SK-N-SH (cell line): ENCODE measurements around the gene TGM2. TPM values are rescaled to one million over a fixed set of nuclear protein-coding genes. Genes with fewer than 3 reads are reported as not detected.

Source experiments
- CTCF ChIA-PET: fragments of 300-600, 350-600 bp; formaldehyde crosslinking; extraction: SDS; loops from one replicate; lab custom pipeline; 2021; lab: Yijun Ruan, JAX
- POLR2A ChIA-PET: fragments of 350-600 bp; sonication (Branson Sonifier 250); formaldehyde crosslinking; extraction: SDS; loops from one replicate; lab custom pipeline; 2020; ENCODE audit warnings: antibody characterized with exemption, inconsistent platforms; lab: Yijun Ruan, JAX
- DNase-seq: peaks from one replicate; pipeline ENCODE4 v3.0.0; 2012
- H2AFZ ChIP-seq: fragments of 200-600 bp; sonication (generic); 2 replicates; pipeline ENCODE4 v1.8.1; 2016; ENCODE audit warnings: antibody characterized with exemption, mild to moderate bottlenecking, low read depth
- H3F3A ChIP-seq: fragments of 200-600 bp; sonication (generic); replicated peaks from 2 replicates; pipeline ENCODE3; 2016; ENCODE audit warnings: antibody characterized with exemption, mild to moderate bottlenecking; ENCODE audit not compliant: insufficient read depth
- H3K27ac ChIP-seq, 2 experiments: fragments of 200-500 bp in 1 of 2; fragments of 200-600 bp in 1 of 2; sonication (Bioruptor generic) in 1 of 2; sonication (generic), shearing (Covaris generic) in 1 of 2; 2 replicates each; pipeline versions ENCODE4 v1.5.1 to v1.6.1; 2014 to 2016; ENCODE audit warnings: low read depth in 2 of 2, inconsistent platforms in 1 of 2, low read length in 1 of 2, mild to moderate bottlenecking in 1 of 2, mixed read lengths in 1 of 2
- H3K27me3 ChIP-seq: fragments of 200-600 bp; sonication (generic), shearing (Covaris generic); 2 replicates; pipeline ENCODE4 v1.6.1; 2016; ENCODE audit warnings: mixed run types; ENCODE audit not compliant: insufficient read depth
- H3K36me3 ChIP-seq, 2 experiments: fragments of 200-500 bp in 1 of 2; fragments of 200-600 bp in 1 of 2; sonication (Bioruptor generic) in 1 of 2; sonication (generic) in 1 of 2; replicated peaks in 1 of 2; 2 replicates each; pipeline versions ENCODE3 to v1.5.1; 2014 to 2016; ENCODE audit warnings: low read length in 1 of 2, mild to moderate bottlenecking in 1 of 2; ENCODE audit not compliant: insufficient read depth in 2 of 2, control insufficient read depth in 1 of 2
- H3K4me1 ChIP-seq, 2 experiments: fragments of 200-500 bp in 1 of 2; fragments of 200-600 bp in 1 of 2; sonication (Bioruptor generic) in 1 of 2; sonication (generic), shearing (Covaris generic) in 1 of 2; 2 replicates each; pipeline versions ENCODE4 v1.5.1 to v1.6.1; 2014 to 2016; ENCODE audit warnings: low read depth in 1 of 2, low read length in 1 of 2, mixed run types in 1 of 2; ENCODE audit not compliant: insufficient read depth in 2 of 2, control insufficient read depth in 1 of 2
- H3K4me2 ChIP-seq: fragments of 200-600 bp; sonication (generic), shearing (Covaris generic); 2 replicates; pipeline ENCODE4 v1.6.1; 2017; ENCODE audit warnings: mixed run types
- H3K4me3 ChIP-seq, 2 experiments: fragments of 200-500 bp in 1 of 2; fragments of 200-600 bp in 1 of 2; sonication (Bioruptor generic) in 1 of 2; sonication (generic), shearing (Covaris generic) in 1 of 2; 2 replicates each; pipeline versions ENCODE4 v1.5.1 to v1.8.1; 2014 to 2016; ENCODE audit warnings: low read depth in 2 of 2, inconsistent platforms in 1 of 2, low read length in 1 of 2, mild to moderate bottlenecking in 1 of 2, mixed read lengths in 1 of 2, moderate library complexity in 1 of 2
- H3K79me2 ChIP-seq: fragments of 200-600 bp; sonication (generic); 2 replicates; pipeline ENCODE4 v1.8.1; 2017; ENCODE audit warnings: mild to moderate bottlenecking; ENCODE audit not compliant: insufficient read depth
- H3K9ac ChIP-seq: fragments of 200-600 bp; sonication (generic); 2 replicates; pipeline ENCODE4 v1.6.1; 2017; ENCODE audit warnings: mixed run types
- H3K9me2 ChIP-seq: fragments of 200-600 bp; sonication (generic); 2 replicates; pipeline ENCODE4 v1.6.1; 2017; ENCODE audit warnings: mixed run types
- H3K9me3 ChIP-seq: fragments of 200-600 bp; sonication (generic); 2 replicates; pipeline ENCODE4 v1.6.1; 2017; ENCODE audit warnings: mixed run types, mild to moderate bottlenecking, moderate library complexity
- H4K20me1 ChIP-seq: fragments of 200-600 bp; sonication (generic); 2 replicates; pipeline ENCODE4 v1.6.1; 2017; ENCODE audit warnings: mild to moderate bottlenecking, mixed run types; ENCODE audit not compliant: insufficient read depth
- CHD2 ChIP-seq: fragments of 150-350 bp; IDR thresholded peaks from 2 replicates; pipeline ENCODE4 v1.6.1; 2018; ENCODE audit warnings: low read length; ENCODE audit not compliant: partially characterized antibody
- ELF1 ChIP-seq: IDR thresholded peaks from 2 replicates; pipeline ENCODE4 v1.4.0; 2012
- EP300 ChIP-seq, 2 experiments: IDR thresholded peaks; 2 replicates each; pipeline versions ENCODE4 v1.4.0 to v1.6.1; 2012; ENCODE audit warnings: borderline replicate concordance in 1 of 2, low read depth in 1 of 2, low read length in 1 of 2
- EZH2phosphoT487 ChIP-seq: fragments of 200-600 bp; sonication (generic); IDR thresholded peaks from 2 replicates; pipeline ENCODE4 v1.6.1; 2017; ENCODE audit warnings: low read depth, mixed run types, mild to moderate bottlenecking, antibody characterized with exemption, moderate library complexity, borderline replicate concordance
- FOXM1 ChIP-seq: IDR thresholded peaks from 2 replicates; pipeline ENCODE4 v1.4.0; 2012; ENCODE audit warnings: low read depth, mild to moderate bottlenecking
- JUND ChIP-seq: IDR thresholded peaks from 2 replicates; pipeline ENCODE4 v1.4.0; 2012
- MEF2A ChIP-seq: IDR thresholded peaks from 2 replicates; pipeline ENCODE4 v1.4.0; 2012; ENCODE audit warnings: low read depth, borderline replicate concordance
- MXI1 ChIP-seq: IDR thresholded peaks from 2 replicates; pipeline ENCODE4 v1.6.1; 2012; ENCODE audit warnings: mild to moderate bottlenecking, low read depth, low read length, improper control_type of control experiment
- NFIC ChIP-seq: IDR thresholded peaks from 2 replicates; pipeline ENCODE4 v1.4.0; 2012; ENCODE audit warnings: borderline replicate concordance
- NRF1 ChIP-seq: IDR thresholded peaks from 2 replicates; pipeline ENCODE4 v1.6.1; 2012; ENCODE audit warnings: low read depth, mild to moderate bottlenecking, low read length
- RAD21 ChIP-seq: IDR thresholded peaks from 2 replicates; pipeline ENCODE4 v1.6.1; 2012; ENCODE audit warnings: mild to moderate bottlenecking, low read length
- RCOR1 ChIP-seq: fragments of 150-350 bp; IDR thresholded peaks from 2 replicates; pipeline ENCODE4 v1.6.1; 2017; ENCODE audit warnings: antibody characterized with exemption, low read length
- RXRA ChIP-seq: IDR thresholded peaks from 2 replicates; pipeline ENCODE4 v1.4.0; 2012; ENCODE audit warnings: low read depth, mild to moderate bottlenecking, borderline replicate concordance
- SIN3A ChIP-seq: IDR thresholded peaks from 2 replicates; pipeline ENCODE4 v1.6.1; 2012; ENCODE audit warnings: low read depth, mild to moderate bottlenecking, low read length, moderate library complexity, borderline replicate concordance
- SMC3 ChIP-seq: IDR thresholded peaks from 2 replicates; pipeline ENCODE4 v1.6.1; 2012; ENCODE audit warnings: low read depth, low read length, improper control_type of control experiment
- WGBS: methylation state at CpG from one replicate; pipeline ENCODE4 v1.1.6; 2017; ENCODE audit warnings: low lambda C conversion rate; 5-methylcytosine and 5-hydroxymethylcytosine counted together
- polyA plus RNA-seq, 3 experiments: library from polyadenylated mRNA; depleted of rRNA; stranded (reverse); fragments of >200 nt; gene quantifications; 2 replicates each; pipeline ENCODE4 v1.2.3, GENCODE V29; 2012
- TF ChIP-seq, protein P1 (sequence below): IDR thresholded peaks from 2 replicates; pipeline ENCODE4; 2012
- TF ChIP-seq, protein P2 (sequence below): fragments of 150-350 bp; IDR thresholded peaks from 2 replicates; pipeline ENCODE4 v1.6.1; 2017; ENCODE audit warnings: antibody characterized with exemption, low read length, low read depth, borderline replicate concordance
- TF ChIP-seq, protein P3 (sequence below): IDR thresholded peaks from 2 replicates; pipeline ENCODE4 v1.4.0; 2012; ENCODE audit warnings: low read depth, borderline replicate concordance
- TF ChIP-seq, protein P4 (sequence below): IDR thresholded peaks from 2 replicates; pipeline ENCODE4 v1.4.0; 2012; ENCODE audit warnings: low read depth, borderline replicate concordance

Gene TGM2
- polyA plus RNA-seq, 1 of the 3 experiments (the other 2 are of a cell fraction) = 676 TPM

DNA sequence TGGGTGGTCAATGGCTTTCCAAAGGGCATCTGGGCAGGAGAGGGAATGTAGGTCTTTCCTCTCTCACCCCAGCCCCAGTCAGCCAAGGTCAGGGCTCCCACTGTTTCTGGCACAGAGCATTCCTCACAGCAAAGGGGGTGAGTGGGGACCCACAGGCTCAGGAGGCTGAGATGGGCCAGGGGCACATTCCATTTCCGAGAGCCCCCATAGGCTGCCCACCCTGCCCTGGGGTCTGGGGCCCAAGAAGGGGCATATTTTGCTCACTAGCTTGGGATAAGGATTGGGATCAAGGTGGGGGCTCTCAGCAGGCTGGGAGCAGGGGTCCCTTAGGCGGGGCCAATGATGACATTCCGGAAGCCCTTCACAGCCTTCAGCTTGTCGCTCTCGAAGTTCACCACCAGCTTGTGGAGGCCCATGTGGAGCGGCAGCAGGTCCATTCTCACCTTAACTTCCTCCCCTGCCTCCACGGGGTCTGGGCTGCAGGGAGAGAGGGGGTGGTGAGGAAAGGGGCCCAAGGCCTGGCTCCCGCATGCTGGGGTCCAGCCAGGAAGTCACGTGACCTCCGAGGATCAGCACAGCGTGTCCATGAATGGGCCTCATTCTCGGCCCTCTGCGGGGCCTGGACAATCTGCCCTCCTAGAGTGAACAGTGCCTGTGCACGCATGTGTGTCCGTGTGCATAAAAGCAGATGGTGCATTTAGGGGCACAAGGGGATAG, 35.0 kb downstream of the TGM2 start:
- H3K27ac ChIP-seq = peak overlapping the region; percentile 82 to 86; a peak in 3 of 4 replicates
- no peaks in the 10 kb centered on the region for H4K20me1 ChIP-seq
- no peak overlapping the region for H3K4me2 ChIP-seq
- H3K9ac ChIP-seq = no peak overlapping the region
- H2AFZ ChIP-seq = no peak overlapping the region
- 97% methylated on average over 6 of the region's 15 CpGs for WGBS
- H3K9me3 ChIP-seq = no peaks in the 10 kb centered on the region
- DNase-seq = no peak
- H3K4me3 ChIP-seq = no peak overlapping the region
- no peaks in the 10 kb centered on the region for H3K27me3 ChIP-seq
- CTCF ChIA-PET = interaction anchor here (1.8 to 6.4 kb wide), 4 partner anchors 34 to 91 kb away, joined by 5 to 22 read pairs (median 10); no protein-coding TSS in a partner anchor
- H3K9me2 ChIP-seq = no peaks in the 10 kb centered on the region
- no peak for TF ChIP-seq FOXM1
- TF ChIP-seq MXI1 = no peak
- TF ChIP-seq JUND = no peak
- TF ChIP-seq, protein P1, sequence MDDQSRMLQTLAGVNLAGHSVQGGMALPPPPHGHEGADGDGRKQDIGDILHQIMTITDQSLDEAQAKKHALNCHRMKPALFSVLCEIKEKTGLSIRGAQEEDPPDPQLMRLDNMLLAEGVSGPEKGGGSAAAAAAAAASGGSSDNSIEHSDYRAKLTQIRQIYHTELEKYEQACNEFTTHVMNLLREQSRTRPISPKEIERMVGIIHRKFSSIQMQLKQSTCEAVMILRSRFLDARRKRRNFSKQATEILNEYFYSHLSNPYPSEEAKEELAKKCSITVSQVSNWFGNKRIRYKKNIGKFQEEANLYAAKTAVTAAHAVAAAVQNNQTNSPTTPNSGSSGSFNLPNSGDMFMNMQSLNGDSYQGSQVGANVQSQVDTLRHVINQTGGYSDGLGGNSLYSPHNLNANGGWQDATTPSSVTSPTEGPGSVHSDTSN = no peak
- TF ChIP-seq SMC3 = no peak
- no peak for TF ChIP-seq ELF1
- TF ChIP-seq, protein P2, sequence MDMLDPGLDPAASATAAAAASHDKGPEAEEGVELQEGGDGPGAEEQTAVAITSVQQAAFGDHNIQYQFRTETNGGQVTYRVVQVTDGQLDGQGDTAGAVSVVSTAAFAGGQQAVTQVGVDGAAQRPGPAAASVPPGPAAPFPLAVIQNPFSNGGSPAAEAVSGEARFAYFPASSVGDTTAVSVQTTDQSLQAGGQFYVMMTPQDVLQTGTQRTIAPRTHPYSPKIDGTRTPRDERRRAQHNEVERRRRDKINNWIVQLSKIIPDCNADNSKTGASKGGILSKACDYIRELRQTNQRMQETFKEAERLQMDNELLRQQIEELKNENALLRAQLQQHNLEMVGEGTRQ = no peak
- no peak for TF ChIP-seq NRF1
- TF ChIP-seq, protein P3, sequence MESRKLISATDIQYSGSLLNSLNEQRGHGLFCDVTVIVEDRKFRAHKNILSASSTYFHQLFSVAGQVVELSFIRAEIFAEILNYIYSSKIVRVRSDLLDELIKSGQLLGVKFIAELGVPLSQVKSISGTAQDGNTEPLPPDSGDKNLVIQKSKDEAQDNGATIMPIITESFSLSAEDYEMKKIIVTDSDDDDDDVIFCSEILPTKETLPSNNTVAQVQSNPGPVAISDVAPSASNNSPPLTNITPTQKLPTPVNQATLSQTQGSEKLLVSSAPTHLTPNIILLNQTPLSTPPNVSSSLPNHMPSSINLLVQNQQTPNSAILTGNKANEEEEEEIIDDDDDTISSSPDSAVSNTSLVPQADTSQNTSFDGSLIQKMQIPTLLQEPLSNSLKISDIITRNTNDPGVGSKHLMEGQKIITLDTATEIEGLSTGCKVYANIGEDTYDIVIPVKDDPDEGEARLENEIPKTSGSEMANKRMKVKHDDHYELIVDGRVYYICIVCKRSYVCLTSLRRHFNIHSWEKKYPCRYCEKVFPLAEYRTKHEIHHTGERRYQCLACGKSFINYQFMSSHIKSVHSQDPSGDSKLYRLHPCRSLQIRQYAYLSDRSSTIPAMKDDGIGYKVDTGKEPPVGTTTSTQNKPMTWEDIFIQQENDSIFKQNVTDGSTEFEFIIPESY = no peak
- TF ChIP-seq, protein P4, sequence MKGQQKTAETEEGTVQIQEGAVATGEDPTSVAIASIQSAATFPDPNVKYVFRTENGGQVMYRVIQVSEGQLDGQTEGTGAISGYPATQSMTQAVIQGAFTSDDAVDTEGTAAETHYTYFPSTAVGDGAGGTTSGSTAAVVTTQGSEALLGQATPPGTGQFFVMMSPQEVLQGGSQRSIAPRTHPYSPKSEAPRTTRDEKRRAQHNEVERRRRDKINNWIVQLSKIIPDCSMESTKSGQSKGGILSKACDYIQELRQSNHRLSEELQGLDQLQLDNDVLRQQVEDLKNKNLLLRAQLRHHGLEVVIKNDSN = no peak
- TF ChIP-seq SIN3A = no peak
- no peak for TF ChIP-seq EP300 (IDR thresholded peaks at IDR 0.05; ENCODE audit: borderline replicate concordance in 1 of 2, low read depth in 1 of 2, low read length in 1 of 2)
- no peak for TF ChIP-seq RXRA
- no peak for TF ChIP-seq NFIC
- no peak for TF ChIP-seq RCOR1
- no peak for TF ChIP-seq EZH2phosphoT487
- TF ChIP-seq CHD2 = no peak
- no peak for TF ChIP-seq MEF2A
- no peak for TF ChIP-seq RAD21
- TF ChIP-seq, all 33 proteins: peak for 0
- POLR2A ChIA-PET = no interaction called here
- no peaks in the 10 kb centered on the region for H3K79me2 ChIP-seq
- peaks cover 17 to 42% of the 10 kb centered on the region in 2 experiments for H3K36me3 ChIP-seq
- peaks cover 34 to 55% of the 10 kb centered on the region in 2 experiments for H3K4me1 ChIP-seq
- peaks cover 72% of the 10 kb centered on the region for H3F3A ChIP-seq
